Measurements from ENCODE around the gene CDKL5.

GRCh38 chrX:18691431-18691830 is 266.0 kb downstream of the CDKL5 start:
- TF ChIP-seq CTCF (IDR thresholded peaks at IDR 0.05), result no peak
- no peak for TF ChIP-seq POLR2A (IDR thresholded peaks at IDR 0.05)
- no peak for TF ChIP-seq POLR2AphosphoS5 (IDR thresholded peaks at IDR 0.05)
